Measurements from ENCODE around the gene SLC24A3.

DNA sequence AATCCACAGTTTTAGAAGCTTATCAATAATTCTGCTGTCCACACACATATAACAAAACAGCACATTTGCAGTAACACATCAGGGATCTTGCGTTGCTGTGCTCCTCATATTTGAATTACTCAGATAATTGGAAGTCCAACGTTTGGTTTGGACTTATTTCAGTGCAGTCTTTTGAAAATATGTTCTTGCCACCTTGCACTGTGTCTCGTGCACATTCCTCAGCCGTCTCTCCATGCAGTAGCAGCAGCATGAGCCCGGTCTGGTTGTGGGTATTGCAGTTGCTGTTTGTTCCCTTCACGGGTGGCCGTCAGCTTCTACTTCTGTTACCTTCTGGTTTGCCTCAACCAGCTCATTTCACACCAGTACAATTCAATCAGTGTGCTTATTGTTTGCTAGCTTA lies 215.5 kb downstream of the SLC24A3 start:
- no peak for TF ChIP-seq EZH2 (IDR thresholded peaks at IDR 0.05; ENCODE audit: insufficient read depth, poor library complexity, severe bottlenecking)
- no peak for TF ChIP-seq EZH2phosphoT487 (IDR thresholded peaks at IDR 0.05; ENCODE audit: insufficient read depth, low read depth)
